Epidermal melanocyte (primary cell): ENCODE measurements around the gene SP3.

ENCODE experiments used
- DNase-seq: peaks from one replicate; pipeline ENCODE4 v3.0.0; 2011; ENCODE audit warnings: low spot score; ENCODE audit not compliant: insufficient read length

The SP3 gene

DNA sequence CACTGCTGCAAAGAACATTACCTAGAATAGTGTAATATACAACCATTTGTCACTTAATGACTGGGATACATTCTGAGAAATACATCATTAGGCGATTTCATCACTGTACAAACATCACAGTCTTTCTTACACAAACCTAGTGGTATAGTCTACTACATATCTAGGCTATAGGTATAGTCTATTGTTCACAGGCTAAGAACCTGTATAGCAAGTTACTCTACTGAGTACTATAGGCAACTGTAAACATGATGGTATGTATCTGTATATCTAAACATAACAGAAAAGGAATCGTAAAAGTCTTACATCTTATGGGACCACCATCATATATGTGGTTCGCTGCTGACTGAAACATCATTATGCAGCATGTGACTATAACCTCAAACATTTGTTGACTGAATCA, 21.4 kb downstream of the SP3 start:
- DNase-seq: no peak

DNA sequence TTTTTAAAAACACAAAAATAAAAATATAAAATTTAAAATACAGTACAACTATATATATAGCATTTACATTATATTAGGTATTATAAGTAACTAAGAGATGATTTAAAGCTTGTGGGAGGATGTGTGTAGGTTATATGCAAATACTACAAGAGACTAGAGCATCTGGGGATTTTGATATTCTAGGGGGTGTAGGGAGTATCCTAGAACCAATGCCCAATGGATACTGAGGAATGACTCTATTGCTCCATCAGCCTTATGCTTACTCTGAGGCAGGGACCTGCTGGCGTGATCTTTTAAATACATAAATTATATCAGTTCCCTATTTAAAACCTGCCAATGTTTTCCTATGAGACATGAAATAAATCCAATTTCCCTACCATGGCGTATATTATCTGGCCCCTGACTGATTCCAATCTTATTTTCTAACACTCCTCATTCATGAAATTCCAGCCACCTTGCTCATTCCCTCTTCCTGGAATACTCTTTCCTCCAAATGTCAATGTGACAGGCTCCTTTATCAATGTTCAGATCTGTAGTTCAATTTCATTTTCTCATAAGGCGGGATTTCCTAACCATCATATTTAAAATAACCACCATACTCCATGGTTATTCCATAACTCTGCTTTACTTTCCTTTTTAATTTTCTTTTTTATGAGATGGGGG, 22.2 kb downstream of the SP3 start:
- DNase-seq: no peak

GRCh38 chr2:173941567-173941966, 23.6 kb downstream of the SP3 start:
- no peak for DNase-seq

DNA sequence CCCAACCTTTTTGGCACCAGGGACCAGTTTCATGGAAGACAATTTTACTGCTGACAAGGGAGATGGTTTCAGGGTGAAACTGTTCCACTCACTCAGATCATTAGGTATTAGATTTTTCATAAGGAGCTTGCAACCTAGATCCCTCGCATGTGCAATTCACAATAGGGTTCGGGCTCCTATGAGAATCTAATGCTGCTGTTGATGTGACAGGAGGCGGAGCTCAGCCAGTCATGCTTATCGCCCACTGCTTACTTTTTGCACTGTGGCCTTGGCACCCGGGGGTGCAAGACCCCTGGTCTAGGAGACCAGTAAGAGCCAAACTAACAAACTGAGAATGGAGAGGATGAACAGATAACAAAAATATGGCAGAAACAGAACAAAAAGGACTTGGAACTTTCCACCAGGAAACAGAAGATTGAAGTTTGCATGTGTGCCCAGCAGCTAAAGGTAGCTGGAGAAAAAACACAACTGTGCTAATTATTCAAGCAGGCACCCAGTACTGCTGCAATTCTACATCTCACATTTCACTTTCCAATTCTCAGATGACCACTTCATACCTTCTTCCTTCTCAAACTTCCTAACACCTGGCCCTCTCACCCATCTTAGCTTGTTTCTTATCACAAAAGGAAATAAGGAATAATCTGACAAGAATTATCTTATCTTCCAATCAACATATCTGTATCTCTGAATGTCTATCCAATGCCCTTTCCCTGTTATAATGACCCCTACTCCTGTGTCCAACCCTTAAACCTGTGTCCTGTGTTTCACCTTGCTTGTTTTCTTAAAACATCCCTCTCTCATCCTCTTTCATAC, 24.8 kb downstream of the SP3 start:
- no peak for DNase-seq

DNA sequence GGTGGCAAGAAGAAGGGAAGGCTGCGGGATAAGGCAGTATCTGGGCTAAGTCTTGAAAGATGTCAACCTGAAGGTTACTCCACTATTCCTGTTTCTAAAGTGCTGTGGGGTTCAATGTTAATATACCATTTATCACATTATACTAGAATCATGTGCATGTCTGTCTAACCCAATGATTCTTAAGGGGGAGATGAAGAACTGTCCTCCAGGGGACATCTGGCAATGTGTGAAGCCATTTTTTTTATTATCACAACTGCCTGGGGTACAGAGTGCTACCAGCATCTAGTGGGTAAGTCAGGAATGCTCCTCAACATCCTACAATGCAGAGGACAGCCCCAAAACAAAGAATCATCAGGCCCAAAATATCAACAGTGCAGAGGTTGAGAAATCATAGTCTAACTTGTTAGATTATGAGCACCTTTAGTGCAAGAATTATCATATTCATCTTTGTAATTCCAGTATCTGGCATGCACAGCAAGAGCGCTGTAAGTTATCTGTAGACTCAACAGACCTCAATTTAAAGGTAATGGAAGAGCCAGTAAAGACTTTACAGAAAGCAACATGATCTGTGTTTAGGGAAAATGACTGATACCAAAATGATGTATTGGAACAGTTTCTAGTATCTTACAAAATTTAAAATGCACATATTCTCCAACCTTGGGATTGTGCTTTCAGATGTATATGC, 26.3 kb downstream of the SP3 start:
- DNase-seq: no peak

- DNase-seq: no peak
These were observed 29.9 kb downstream of the SP3 start for GRCh38 chr2:173935305-173935704.

DNA sequence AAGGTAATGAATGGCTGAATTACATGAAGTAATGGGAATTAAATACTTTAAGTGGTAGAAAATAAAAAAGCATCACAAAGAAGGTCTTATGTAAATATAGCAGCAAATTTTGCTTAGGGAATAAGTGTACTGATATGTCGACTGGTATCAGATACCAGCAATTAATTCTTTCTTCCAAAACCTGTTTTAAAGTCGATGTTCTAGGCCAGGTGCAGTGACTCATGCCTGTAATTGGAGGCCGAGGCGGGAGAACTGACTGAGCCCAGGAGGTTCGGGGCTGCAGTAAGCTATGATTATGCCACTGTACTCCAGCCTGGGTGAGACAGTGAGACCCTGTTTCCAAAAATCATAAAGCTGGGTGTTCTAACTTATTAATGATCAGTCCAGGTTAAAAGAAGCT, 30.3 kb downstream of the SP3 start:
- no peak for DNase-seq

DNA sequence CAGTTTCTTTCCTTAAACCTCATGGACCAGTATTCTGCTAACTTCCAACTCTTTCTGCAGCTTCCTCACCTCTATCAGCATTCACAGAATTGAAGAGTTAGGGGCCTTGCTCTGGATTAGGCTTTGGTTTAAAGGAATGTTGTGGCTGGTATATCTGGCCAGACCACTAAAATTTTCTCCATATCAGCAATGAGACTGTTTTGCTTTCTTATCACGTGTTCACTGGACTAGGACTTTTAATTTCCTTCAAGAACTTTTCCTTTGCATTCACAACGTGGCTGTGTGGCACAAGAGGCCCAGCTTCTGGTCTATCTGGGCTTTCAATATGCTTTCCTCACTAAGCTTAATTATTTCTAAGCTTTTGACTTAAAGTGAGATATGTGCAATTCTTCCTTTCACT, 33.4 kb downstream of the SP3 start:
- DNase-seq: no peak

DNA sequence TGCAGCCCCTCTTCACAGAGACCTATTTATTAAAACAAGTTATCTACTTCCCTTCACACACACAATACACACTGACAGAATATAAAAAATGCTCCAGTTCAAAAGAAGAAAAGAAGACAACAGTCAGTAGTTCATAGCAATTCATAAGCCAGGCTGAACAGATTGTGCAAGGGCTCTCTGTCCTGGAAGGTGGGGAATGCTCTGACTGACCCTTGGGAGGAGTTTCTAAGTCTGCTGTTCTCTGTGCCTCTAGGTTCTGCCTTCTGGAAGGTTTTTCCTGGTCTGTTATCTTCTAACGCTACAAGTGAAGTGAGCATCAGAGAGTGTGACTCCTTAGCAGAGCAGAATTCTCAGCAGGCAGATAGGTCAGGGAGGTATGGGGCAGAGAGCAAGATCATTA, 35.7 kb downstream of the SP3 start:
- no peak for DNase-seq

GRCh38 chr2:173926875-173927274, 38.3 kb downstream of the SP3 start:
- DNase-seq: no peak

DNA sequence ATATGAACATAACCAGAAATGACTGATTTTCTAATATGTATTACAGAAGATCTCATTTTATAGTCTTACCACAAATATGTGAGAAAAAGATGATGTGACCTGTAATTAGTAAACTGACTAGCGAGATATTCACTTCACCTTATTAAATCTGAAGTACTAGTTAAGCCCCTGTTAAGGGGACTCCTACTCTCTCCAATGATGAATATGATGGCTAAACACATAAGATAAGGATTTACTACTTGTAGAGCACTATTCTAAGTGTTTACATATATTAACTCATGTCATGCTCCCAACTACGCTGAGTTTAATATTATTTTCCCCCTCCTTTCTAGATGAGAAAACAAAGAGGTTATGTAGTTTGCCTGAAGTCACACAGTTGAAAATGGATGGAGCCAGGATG, 40.9 kb downstream of the SP3 start:
- DNase-seq: no peak

- no peak for DNase-seq
These were observed 42.4 kb downstream of the SP3 start for GRCh38 chr2:173922760-173923159.

GRCh38 chr2:173922068-173922467, 43.1 kb downstream of the SP3 start:
- no peak for DNase-seq

GRCh38 chr2:173914055-173914927, 50.9 kb downstream of the SP3 start:
- DNase-seq: no peak

DNA sequence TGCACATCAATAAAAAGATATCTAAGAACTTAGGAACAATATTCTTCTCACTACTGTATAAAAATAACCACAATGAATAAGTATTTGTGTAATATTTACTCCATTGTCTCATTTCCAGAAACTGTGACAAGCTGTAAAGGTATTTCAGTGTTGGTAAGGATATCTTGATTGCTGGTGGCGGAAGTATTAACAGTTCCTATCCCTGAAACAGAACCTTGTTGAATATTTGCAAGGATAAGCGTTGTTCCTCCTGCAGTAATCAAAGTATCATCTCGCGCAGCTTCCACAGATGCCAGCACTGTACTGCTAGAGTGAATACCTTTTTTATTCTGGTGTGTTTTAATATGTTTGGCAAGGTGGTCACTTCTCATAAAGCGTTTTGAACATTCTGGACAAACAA, 55.3 kb downstream of the SP3 start:
- DNase-seq: no peak

GRCh38 chr2:173906626-173907025, 58.5 kb downstream of the SP3 start:
- no peak for DNase-seq

DNA sequence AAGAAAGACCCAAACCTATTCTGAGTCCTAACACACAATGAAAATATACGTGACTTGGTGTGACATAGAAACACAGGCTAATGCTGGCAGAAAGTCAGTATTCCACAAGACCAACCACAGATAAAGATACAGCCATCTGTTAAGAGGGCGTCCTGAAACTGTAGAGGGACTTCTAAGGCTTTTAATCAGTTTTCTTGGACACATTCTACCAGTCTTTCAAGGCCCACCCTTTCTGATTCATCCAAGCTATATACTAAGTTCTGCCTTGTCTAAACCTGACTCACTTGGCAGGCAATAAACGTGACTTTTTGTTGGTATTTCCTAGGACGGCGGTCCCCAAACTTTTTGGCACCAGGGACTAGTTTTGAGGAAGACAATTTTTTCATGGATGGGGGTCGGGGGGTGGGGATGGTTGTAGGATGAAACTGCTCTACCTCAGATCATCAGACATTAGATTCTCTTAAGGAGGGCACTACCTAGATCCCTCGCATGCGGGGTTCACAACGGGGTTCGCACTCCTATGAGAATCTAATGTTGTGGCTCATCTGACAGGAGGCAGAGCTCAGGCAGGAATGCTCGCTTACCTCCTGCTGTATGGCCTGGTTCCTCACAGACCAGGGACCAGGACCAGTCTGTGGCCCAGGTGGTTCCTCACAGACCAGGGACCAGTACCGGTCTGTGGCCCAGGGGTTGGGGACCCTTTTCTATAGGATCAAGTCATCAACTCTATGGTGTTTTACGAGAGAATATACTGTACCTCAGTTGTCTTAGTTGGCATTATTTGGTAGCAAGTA, 61.4 kb downstream of the SP3 start:
- DNase-seq: no peak

- DNase-seq: no peak
These were observed 66.2 kb downstream of the SP3 start for GRCh38 chr2:173898996-173899395.

- no peak for DNase-seq
These were observed 67.0 kb downstream of the SP3 start for GRCh38 chr2:173898178-173898668.

DNA sequence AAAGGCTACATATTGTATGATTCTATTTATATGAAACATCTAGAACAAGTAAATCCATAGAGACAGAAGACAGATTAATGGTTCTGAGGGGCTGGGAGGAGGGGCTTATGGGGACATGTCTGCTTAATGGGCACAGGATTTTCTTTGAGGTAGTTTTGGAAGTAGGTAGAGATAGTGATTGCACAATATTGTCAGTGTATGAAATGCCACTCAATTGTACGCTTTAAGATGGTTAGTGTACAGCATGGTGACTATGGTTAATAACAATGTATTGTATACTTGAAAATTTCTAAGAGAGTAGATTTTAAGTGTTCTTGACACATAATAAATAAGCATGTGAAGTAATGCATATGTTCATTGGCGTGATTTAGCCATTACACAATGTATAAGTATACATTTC, 68.4 kb downstream of the SP3 start:
- DNase-seq: no peak

GRCh38 chr2:173892341-173892740, 72.8 kb downstream of the SP3 start:
- DNase-seq: no peak
